DOHH2 (cell line): Measurements from ENCODE around the gene CYTIP.

Experiments
- H3F3A ChIP-seq: fragments of 200-600 bp; sonication (generic), shearing (Covaris generic); 2 replicates; pipeline ENCODE4 v1.6.0; 2016; ENCODE audit warnings: antibody characterized with exemption, mild to moderate bottlenecking; ENCODE audit not compliant: control insufficient read depth, insufficient read depth
- H3K27ac ChIP-seq: fragments of 200-600 bp; sonication (generic); 2 replicates; pipeline ENCODE4 v1.5.1; 2014; ENCODE audit warnings: low read depth, mild to moderate bottlenecking, low read length, moderate library complexity
- H3K27me3 ChIP-seq: fragments of 200-600 bp; sonication (generic); 2 replicates; pipeline ENCODE4 v1.6.1; 2014; ENCODE audit warnings: mild to moderate bottlenecking, low read length, mixed read lengths; ENCODE audit not compliant: control insufficient read depth
- H3K36me3 ChIP-seq: fragments of 200-600 bp; sonication (generic); 2 replicates; pipeline ENCODE4 v1.6.1; 2014; ENCODE audit warnings: mild to moderate bottlenecking, low read length, moderate library complexity, mixed read lengths; ENCODE audit not compliant: control insufficient read depth
- H3K4me1 ChIP-seq: fragments of 200-600 bp; sonication (generic); 2 replicates; pipeline ENCODE4 v1.6.1; 2014; ENCODE audit warnings: mild to moderate bottlenecking, low read length, mixed read lengths; ENCODE audit not compliant: control insufficient read depth
- H3K4me2 ChIP-seq: fragments of 200-600 bp; sonication (generic); 2 replicates; pipeline ENCODE4 v1.6.0; 2014; ENCODE audit warnings: mild to moderate bottlenecking, low read length, moderate library complexity
- H3K4me3 ChIP-seq: fragments of 200-600 bp; sonication (generic); 2 replicates; pipeline ENCODE4 v1.5.1; 2014; ENCODE audit warnings: mild to moderate bottlenecking, low read length, mixed read lengths
- H3K79me2 ChIP-seq: fragments of 200-600 bp; sonication (generic); 2 replicates; pipeline ENCODE4 v1.6.1; 2014; ENCODE audit warnings: mild to moderate bottlenecking, low read length, mixed read lengths; ENCODE audit not compliant: control insufficient read depth
- H3K9me2 ChIP-seq: fragments of 200-600 bp; sonication (generic); replicated peaks from 2 replicates; pipeline ENCODE4 v1.6.1; 2014; ENCODE audit warnings: mild to moderate bottlenecking, low read length, mixed read lengths; ENCODE audit not compliant: control insufficient read depth
- H3K9me3 ChIP-seq: fragments of 200-600 bp; sonication (generic); 2 replicates; pipeline ENCODE4 v1.6.1; 2014; ENCODE audit warnings: antibody characterized with exemption, low read length, mixed read lengths; ENCODE audit not compliant: control insufficient read depth, insufficient read depth
- H4K20me1 ChIP-seq: fragments of 200-600 bp; sonication (generic); 2 replicates; pipeline ENCODE4 v1.6.0; 2014; ENCODE audit warnings: low read depth, mild to moderate bottlenecking, antibody characterized with exemption, low read length, moderate library complexity; ENCODE audit not compliant: control insufficient read depth, insufficient read depth
- CTCF ChIP-seq: fragments of 200-600 bp; sonication (generic); IDR thresholded peaks from one replicate; pipeline ENCODE4 v1.5.1; 2014; ENCODE audit warnings: antibody characterized with exemption, mild to moderate bottlenecking, low read depth, low read length; ENCODE audit not compliant: poor library complexity, severe bottlenecking
- EZH2phosphoT487 ChIP-seq: fragments of 200-600 bp; sonication (generic); IDR thresholded peaks from 2 replicates; pipeline ENCODE4 v1.6.1; 2017; ENCODE audit warnings: borderline replicate concordance, mild to moderate bottlenecking, antibody characterized with exemption, low read length, moderate library complexity, mixed read lengths

Gene CYTIP

DNA sequence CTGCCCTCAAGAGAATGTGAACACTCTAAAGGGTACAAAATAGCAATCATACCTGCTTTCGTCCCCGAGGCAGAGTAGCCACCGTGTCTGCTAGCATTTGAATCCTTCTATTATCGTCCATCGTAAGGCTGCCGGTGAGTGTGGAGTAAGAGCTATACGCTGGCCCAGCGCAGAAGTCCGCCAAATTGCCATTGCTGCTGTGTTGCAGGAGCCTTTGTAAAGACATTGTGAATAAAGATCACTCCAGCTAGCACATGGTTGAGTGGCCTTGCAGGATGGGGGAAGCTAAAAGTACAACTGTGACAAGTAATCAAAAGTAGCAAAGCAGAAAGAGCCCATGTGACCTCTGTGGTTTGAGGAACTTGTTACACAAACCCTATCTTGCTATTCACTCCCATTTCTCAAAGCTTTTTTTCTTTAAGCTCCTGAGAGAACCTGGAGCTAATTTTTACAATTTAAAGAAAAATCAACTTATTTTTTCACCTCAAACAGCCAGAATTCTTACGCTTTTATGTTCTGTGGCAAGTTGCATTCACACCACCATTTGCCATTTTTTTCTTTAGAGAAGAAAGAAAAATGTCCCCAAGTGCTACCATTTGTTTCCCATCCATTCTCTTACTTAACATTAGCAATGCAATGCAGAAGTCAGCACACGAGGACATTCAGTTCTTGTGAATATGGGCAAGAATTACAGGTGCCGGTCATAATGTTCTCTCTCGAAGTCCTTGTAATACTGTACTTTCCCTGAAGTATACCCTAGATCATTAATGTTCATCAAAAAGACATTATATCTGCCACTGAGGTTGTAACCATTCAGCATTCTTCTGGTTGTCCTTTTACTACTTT is at the start of gene CYTIP:
Gene CYTIP, minus strand, starts transcription at position 295 of the 846 bp plus-strand sequence. Its CDS starts 69 bp downstream, at position 226.
- Histone ChIP-seq H3K27ac (peak within 1 kb of the TSS; percentile 91), H3F3A (peaks cover 20% of the 10 kb centered on the region), H4K20me1 (no peaks in the 10 kb centered on the region), H3K27me3 (no peaks in the 10 kb centered on the region; the same call in 1 of the 2 replicates), H3K4me3 (peak within 1 kb of the TSS; percentile 85), H3K9me3 (no peaks in the 10 kb centered on the region), H3K36me3 (peaks cover 54% of the 10 kb centered on the region), H3K79me2 (peaks cover 71% of the 10 kb centered on the region), H3K4me2 (peak within 1 kb of the TSS; percentile 100), H3K9me2 (no peaks in the 10 kb centered on the region), H3K4me1 (peaks cover 46% of the 10 kb centered on the region)
- no peak for TF ChIP-seq CTCF
- no peak for TF ChIP-seq EZH2phosphoT487

DNA sequence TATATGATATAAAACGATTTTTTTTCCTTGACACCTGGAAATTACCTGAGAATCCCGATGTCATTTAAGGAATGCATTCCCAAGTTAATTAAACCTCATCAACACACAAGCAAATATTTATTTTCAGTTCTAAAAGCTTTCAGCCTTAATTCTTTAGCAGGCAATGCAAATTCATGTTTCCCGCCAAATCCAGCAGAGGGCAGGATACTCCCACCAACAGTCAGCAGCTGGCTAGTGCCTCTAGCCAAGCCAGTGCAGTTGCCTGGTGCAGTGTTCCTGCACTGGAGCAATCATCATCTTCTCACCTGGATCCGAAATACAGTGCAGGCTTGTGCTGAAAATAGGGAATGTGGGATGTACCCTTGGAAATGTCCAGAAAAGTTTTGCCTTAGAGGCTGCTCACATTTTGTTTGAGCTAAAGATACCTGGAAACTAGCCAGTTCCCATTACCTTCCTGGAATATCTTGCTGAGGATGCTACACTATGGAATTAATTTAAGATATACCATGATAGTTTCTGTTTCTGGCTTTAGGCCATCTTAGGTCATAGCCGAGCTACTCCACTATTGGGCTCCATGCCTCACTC is 48.4 kb upstream of the CYTIP start:
- Histone ChIP-seq H4K20me1 (no peaks in the 10 kb centered on the region), H3K27ac (no peak overlapping the region), H3F3A (no peaks in the 10 kb centered on the region), H3K9me2 (no peaks in the 10 kb centered on the region), H3K4me3 (no peak overlapping the region), H3K4me2 (no peak overlapping the region), H3K9me3 (no peaks in the 10 kb centered on the region), H3K79me2 (no peaks in the 10 kb centered on the region), H3K36me3 (no peaks in the 10 kb centered on the region), H3K4me1 (peaks cover 11% of the 10 kb centered on the region), H3K27me3 (no peaks in the 10 kb centered on the region)
- TF ChIP-seq EZH2phosphoT487, result no peak
- TF ChIP-seq CTCF, result peak; percentile 81

- Histone ChIP-seq H3K27me3 (no peaks in the 10 kb centered on the region), H3K79me2 (no peaks in the 10 kb centered on the region), H3K27ac (no peak overlapping the region), H4K20me1 (no peaks in the 10 kb centered on the region), H3K4me3 (no peak overlapping the region), H3K4me2 (no peak overlapping the region), H3K4me1 (peaks cover 11% of the 10 kb centered on the region), H3K9me3 (no peaks in the 10 kb centered on the region), H3K9me2 (no peaks in the 10 kb centered on the region), H3K36me3 (no peaks in the 10 kb centered on the region), H3F3A (no peaks in the 10 kb centered on the region)
- no peak for TF ChIP-seq CTCF
- TF ChIP-seq EZH2phosphoT487, result no peak
These were observed 46.1 kb upstream of the CYTIP start for GRCh38 chr2:157489983-157490382.
